HG03520 (cell line): ENCODE data around the gene RAE1.

ENCODE experiments used
- ATAC-seq: cut with Tn5 transposase; IDR thresholded peaks from one replicate; pipeline ENCODE4 v1.9.1; 2021; ENCODE audit warnings: mild to moderate bottlenecking, moderate library complexity; ENCODE audit not compliant: unreplicated experiment

The RAE1 gene

DNA sequence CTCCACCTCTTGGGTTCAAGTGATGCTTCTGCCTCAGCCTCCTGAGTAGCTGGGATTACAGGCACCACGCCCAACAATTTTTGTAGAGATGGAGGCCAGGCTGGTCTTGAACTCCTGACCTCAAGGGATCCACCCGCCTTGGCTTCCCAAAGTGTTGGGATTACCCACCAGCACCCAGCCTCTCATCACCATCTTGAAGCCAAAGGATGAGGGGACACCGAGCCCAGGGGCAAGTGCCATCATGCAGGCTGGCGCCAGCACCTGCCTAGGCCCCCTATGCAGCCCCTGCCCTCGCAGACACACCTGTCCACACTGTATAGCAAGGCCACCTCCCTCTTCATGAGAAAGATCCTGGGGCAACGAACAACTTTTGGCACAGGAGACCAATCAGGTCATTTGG is 34.9 kb downstream of the RAE1 start:
- ATAC-seq: no peak

GRCh38 chr20:57386762-57387161 is 35.7 kb downstream of the RAE1 start:
- no peak for ATAC-seq

GRCh38 chr20:57387463-57387862 is 36.4 kb downstream of the RAE1 start:
- no peak for ATAC-seq

- ATAC-seq: no peak
Observed at GRCh38 chr20:57387945-57388371, 36.9 kb downstream of the RAE1 start.

GRCh38 chr20:57388953-57389694 is 38.1 kb downstream of the RAE1 start:
- ATAC-seq: no peak

DNA sequence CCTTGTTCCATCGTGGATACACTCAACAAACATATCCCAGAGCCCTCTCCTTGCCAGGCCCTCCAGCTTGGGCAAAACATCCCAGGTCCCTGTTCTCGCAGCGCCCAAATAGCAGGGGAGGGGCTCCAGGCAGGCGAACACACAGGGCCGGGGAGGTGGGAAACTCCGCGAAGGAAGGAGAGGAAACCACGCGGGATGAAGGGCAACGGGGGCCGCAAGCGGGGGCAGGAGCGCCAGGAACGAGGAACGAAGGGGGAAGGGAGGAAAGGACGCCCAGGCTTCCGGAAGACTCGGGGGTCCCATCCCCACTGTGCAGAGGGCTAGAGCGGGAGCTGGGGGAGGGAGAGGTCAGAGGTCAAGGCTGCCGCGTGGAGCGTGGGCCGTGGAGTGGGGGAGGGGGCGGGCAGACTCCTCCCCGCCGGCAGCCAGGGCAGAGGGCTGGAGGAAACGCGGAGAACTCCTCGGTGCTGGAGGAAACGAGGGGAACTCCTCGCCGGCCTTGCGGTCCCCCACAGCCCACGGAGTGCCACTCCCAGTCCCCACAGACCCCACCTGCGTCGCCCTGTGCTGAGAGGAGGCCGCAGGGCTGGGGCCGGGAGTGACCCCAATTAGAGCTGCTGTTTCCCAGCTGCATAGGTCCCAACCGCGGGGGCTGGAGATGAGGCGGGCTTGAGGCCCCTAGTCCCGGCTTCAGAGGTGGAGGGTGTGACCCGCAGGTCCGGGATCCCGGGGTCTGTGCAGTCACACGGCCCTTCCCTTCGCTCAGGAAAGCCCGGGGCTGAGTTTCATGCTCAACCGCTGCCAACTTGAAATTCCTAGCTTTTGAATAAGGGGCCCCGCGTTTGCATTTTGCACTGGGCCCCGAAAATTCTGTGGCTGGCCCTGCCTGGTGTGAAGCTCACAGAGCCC is 38.9 kb downstream of the RAE1 start:
- no peak for ATAC-seq

- peak; percentile 51 for ATAC-seq
Observed at GRCh38 chr20:57390604-57391438, 39.8 kb downstream of the RAE1 start, which contains the start of gene RBM38. Gene RBM38 (plus strand): TSS chr20:57391396. CDS start chr20:57391582, 186 bp downstream.

- peak; percentile 5 for ATAC-seq
Observed at GRCh38 chr20:57391439-57392301, 40.6 kb downstream of the RAE1 start.

DNA sequence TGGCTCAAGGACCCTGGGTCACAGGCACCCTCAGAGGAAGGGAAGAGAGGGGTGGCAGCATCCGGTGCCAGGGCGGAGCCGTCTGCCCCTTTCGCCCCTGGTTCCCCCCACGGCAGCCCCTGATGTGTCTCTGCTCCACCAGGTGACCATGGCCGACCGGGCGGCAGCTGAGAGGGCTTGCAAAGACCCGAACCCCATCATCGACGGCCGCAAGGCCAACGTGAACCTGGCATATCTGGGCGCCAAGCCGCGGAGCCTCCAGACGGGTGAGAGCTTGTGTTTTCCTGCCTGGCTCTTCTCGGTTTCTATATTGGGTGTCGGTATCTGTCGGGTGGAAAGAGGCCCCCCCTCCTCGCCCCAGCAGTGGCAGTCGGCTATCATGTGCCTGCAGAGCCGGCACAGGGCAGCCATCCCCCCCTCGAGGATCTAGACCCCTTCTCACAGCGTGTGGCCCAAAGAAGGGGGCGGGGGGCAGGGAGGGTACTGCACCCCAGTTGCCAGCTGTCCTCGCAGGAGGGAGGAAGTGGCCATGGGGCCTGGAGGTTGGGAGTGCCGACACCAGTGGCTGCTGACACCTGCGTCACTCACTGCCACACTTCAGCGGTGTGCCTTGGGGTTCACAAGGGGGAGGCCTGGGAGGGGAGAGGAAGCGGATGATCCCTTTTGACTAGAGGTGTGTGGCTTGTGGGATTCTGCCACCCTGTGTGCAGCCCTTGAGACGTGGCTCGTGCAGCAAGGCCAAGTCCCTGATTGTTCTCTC is 41.6 kb downstream of the RAE1 start:
- no peak for ATAC-seq

DNA sequence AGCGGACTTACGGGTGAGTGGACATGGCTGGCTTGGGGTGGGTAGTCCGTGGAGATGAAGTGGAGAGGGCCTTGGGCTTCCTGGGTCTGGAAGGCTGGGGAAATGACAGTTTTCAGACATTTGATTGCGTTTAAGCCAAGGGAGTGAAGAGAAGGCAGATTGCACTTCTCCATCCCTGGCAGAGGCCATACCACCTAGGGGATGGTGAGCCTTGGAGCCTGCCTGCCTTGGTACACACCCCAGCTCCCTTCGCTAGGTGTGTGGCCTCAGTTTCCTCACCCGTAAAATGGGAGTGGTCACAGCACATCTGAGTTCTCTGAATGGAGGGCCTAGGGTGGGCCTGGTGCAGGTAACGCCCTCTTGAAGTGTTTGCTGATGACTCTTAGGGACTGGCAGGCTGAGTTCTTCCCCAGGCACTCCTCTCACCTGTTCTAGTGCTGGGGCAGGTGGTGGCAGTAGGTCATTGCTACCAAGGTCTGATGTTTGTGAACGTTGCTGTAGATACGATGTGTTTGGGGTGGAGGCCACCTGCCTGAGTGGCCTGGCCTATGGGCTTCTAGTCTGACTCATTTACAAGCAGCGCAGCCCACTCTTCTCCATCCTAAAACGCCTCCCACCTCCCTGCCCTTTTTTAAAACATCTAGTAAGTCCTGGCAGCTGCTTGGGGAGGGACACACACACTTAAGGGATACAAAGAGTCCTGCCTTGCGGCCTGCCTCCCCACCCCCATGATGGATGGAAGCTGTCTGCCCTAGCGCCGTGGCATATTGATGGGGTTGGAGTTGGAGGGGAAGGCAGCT is 42.5 kb downstream of the RAE1 start:
- ATAC-seq: no peak

DNA sequence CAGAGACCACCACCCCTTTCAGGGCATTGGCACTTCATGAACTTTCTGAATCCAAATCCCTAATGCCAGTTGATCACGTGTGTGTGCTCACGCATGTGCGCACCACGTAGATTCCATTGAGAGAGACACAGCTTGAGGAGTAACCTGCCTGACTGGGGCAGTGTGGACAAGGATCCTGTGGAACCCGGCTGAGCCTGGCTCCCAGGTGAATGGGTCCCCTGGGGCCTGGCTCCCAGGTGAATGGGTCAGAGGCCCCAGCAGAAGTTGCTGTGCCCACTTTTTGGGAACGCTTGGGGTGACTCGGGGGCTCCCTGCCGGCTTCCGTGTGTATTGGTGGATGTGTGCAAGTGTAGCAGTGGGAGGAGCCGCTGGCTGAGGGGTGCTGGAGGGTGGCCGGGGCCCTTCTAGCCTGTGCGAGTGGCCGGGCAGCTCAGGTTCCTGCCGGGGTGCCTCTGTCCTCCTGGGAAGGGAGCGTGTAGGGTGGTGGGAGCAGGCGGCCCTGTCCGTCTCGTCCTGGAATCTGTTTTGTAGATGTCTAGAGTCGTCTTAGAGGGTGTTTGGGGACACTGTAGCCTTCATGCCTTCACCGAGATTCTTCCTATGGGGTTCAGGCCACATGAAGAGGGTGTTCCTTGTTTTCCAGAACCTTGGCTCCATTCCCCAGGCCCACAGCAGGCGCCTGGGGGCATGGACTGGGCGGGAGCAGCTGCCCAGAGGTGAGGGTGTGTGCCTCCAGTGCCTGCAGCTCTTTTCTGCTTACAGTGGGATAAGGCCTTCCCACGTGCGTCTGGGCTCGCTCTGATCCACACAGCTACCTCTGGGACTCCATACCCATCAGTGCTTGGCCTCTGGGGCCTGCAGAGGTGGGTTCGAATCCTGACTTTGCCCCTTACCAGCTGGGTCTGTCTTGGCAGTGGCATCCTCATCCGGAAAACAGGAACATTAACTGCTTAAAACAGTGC is 43.3 kb downstream of the RAE1 start:
- no peak for ATAC-seq

DNA sequence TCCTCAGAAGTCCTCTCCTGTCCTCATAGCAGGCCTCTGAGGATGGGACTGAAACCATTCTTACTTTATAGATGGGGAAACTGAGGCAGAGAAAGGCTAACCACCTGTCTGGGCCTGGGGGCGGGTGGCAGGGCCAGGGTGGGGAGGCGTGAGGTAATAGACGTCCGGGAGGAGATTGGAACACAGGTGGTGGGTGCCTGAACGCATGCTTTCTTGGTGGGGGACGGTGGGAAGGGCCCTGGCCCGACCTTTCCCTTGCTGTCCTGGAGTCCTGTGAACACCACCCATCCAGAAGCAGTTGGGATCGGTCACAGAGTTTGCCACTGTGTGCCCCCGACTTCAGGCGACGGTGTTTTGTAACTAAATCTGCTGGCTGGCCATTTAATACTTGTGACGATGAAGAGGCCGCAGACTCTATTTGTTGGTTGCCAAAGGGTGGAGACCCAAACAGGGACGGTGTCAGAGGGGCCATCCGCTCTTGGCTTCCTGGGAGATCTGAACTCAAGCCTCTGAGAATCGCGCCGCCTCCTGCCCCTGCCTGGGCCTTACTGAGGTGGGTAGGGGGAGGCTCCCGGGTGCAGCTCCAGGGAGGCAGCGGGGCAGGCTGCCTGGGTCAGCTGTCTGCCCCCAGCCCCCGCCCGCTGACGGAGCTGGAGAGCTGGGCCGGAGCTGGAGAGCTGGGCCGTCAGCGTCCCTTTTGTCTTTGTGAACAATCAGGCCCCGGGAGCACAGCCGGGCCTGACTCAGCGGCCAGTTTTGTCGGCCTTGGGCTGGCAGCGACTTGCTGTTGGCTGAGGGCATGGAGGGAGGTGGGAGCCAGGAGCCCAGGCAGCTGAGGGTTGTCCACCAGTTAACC is 44.3 kb downstream of the RAE1 start:
- no peak for ATAC-seq

GRCh38 chr20:57396212-57396983 is 45.3 kb downstream of the RAE1 start:
- no peak for ATAC-seq

GRCh38 chr20:57396984-57397692 is 46.1 kb downstream of the RAE1 start:
- ATAC-seq: no peak

- ATAC-seq: peak; percentile 5
Observed at GRCh38 chr20:57397693-57398108, 46.6 kb downstream of the RAE1 start.
